Esophagus (tissue), 2 donors: Measurements from ENCODE around the gene IL5. TPM values are rescaled to one million over a fixed set of nuclear protein-coding genes. Genes with fewer than 3 reads are reported as not detected.
"Not testable (repeated sequence)": the region's sequence is repeated elsewhere in the genome, so short reads cannot be mapped to it uniquely, and the experiment has no call there.

Experiments used
- H3K27ac ChIP-seq, 2 donors: one replicate each; pipeline ENCODE4 v1.5.1; 2013; ENCODE audit warnings: low read depth in 2 of 2, mild to moderate bottlenecking in 2 of 2, inconsistent platforms in 1 of 2, low read length in 1 of 2, moderate library complexity in 1 of 2
- H3K27me3 ChIP-seq, 2 donors: one replicate each; pipeline ENCODE4 v1.6.1; 2013; ENCODE audit warnings: low read length in 2 of 2, control low read depth in 1 of 2, mild to moderate bottlenecking in 1 of 2; ENCODE audit not compliant: insufficient read depth in 2 of 2, control insufficient read depth in 1 of 2
- H3K36me3 ChIP-seq, 2 donors: one replicate each; pipeline ENCODE4 v1.6.1; 2013; ENCODE audit warnings: low read length in 1 of 2; ENCODE audit not compliant: control insufficient read depth in 2 of 2, insufficient read depth in 2 of 2
- H3K4me1 ChIP-seq, 2 donors: one replicate each; pipeline ENCODE4 v1.6.1; 2013; ENCODE audit warnings: low read length in 1 of 2; ENCODE audit not compliant: control insufficient read depth in 2 of 2, insufficient read depth in 2 of 2
- H3K4me3 ChIP-seq, 2 donors: one replicate each; pipeline ENCODE4 v1.5.1; 2013; ENCODE audit warnings: low read length in 2 of 2, mild to moderate bottlenecking in 2 of 2, low read depth in 1 of 2, moderate library complexity in 1 of 2
- H3K9me3 ChIP-seq, 2 donors: one replicate each; pipeline ENCODE4 v1.6.1; 2013; ENCODE audit warnings: mild to moderate bottlenecking in 2 of 2, low read depth in 1 of 2, low read length in 1 of 2, moderate library complexity in 1 of 2; ENCODE audit not compliant: control insufficient read depth in 2 of 2, insufficient read depth in 1 of 2
- WGBS, 2 donors: extraction: QIAGEN DNeasy Blood & Tissue Kit; methylation state at CpG; one replicate each; pipeline ENCODE4 v1.1.7; 2013; 5-methylcytosine and 5-hydroxymethylcytosine counted together
- polyA plus RNA-seq, 2 donors: library from polyadenylated mRNA; stranded (reverse); fragments of 200-250 nt; gene quantifications; one replicate each; pipeline ENCODE4 v1.2.3, GENCODE V29; 2013
- donor health status: healthy with polysubstance abuse.
- donor health status: Bipolar disorder and iron deficiency.

The IL5 gene
- polyA plus RNA-seq = not detected

DNA sequence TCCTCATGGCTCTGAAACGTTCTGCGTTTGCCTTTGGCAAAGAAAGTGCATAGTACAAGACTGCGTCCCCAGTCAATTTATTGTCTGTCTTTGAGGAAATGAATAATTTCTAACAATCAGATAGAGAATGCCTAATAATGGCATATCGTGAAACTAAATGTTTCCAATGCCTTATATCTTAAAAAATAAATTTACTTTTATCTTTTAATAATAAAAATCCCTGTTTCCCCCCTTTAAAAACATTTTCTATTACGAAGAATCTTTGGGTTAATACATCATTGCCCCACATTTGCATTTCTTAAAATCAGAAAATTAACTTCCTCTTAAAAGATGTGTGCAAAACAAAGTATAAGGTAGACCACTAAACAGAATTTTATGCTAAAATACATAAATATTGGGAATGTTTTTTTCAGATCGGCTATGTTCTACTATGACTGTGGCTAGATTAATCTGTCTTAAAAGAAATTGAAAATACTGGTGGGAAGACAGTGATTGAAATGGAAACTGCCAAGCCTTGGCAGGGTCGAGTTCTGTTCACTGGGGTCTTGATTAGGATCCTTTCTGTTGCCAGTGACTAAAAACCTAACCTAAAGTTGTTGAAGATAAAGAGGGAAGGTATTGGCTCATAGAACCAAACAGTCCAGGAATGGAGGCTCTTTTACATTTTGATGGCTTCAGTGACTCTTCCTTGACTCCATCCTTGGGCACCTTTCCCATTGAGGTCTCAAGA, at the start of gene IL5:
TSS of gene IL5 (minus strand) at position 51 of the 730 bp plus-strand sequence. CDS start at position 7, 44 bp downstream.
- no peaks in the 10 kb centered on the region for H3K9me3 ChIP-seq
- H3K36me3 ChIP-seq = no peaks in the 10 kb centered on the region
- WGBS, 2 donors = 76 to 81% methylated on average over 7 of the region's 7 CpGs
- H3K27ac ChIP-seq = no peak within 1 kb of the TSS
- H3K27me3 ChIP-seq = no peaks in the 10 kb centered on the region
- no peak within 1 kb of the TSS for H3K4me3 ChIP-seq
- no peaks in the 10 kb centered on the region for H3K4me1 ChIP-seq

DNA sequence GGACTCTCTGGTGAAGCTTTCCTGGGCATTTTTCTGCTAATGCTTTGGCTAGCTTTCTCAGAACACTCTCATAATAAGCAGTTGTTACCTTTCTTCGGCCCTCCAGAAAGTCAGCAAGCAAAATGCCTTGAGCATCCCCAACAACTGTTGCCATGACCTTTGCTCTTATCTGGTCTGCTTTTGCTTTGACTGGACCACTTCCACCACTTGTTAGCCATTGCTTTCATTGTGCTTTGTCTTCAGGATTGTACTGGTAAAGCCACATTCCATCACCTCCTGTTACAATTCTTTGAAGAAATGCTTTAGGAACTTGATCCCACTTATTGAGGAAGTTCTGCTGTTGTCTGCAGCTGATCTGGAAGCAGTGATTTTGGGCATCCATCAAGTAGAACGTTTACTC, 49.2 kb upstream of the IL5 start:
- 68 to 74% methylated on average over 2 of the region's 2 CpGs for WGBS, 2 donors
- H3K36me3 ChIP-seq = peaks cover 3 to 12% of the 10 kb centered on the region in 2 donors

DNA sequence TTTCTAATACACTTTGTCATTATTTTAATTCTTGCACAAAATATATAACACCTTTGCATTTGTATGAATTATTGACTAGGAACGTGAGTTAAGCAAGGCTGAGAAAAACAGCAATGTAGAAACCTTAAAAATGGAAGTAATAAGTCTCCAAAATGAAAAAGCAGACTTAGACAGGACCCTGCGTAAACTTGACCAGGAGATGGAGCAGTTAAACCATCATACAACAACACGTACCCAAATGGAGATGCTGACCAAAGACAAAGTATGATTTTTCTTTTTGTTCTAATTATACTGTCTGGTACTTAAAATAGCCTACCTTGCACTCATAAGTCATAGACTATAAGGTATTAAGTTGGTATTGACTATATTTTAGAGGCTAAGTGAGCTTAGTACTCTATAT, 47.8 kb upstream of the IL5 start:
- 87 to 89% methylated on average over 3 of the region's 3 CpGs for WGBS, 2 donors
- Histone ChIP-seq H3K36me3 (peaks cover 2 to 6% of the 10 kb centered on the region in 2 donors), H3K27ac (no peak overlapping the region), H3K4me1 (no peaks in the 10 kb centered on the region), H3K9me3 (no peaks in the 10 kb centered on the region), H3K4me3 (no peak overlapping the region), H3K27me3 (no peaks in the 10 kb centered on the region)

More for the DNA sequence above, 49.2 kb upstream of the IL5 start:
- no peaks in the 10 kb centered on the region for H3K4me1 ChIP-seq
- no peak overlapping the region for H3K4me3 ChIP-seq
- H3K27me3 ChIP-seq = no peaks in the 10 kb centered on the region
- H3K9me3 ChIP-seq = no peaks in the 10 kb centered on the region
- H3K27ac ChIP-seq = no peak overlapping the region

DNA sequence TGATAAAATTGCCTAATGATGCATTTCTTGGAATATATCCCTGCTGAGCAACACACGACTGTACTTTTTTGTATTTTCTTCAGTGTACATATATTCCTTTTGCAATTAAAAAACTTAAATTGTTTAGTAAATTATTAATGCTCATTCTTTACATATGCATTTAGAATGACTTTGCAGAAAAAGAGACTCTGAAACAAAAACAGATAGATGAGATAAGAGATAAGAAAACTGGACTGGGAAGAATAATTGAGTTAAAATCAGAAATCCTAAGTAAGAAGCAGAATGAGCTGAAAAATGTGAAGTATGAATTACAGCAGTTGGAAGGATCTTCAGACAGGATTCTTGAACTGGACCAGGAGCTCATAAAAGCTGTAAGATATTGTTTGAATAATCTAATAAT, 46.1 kb upstream of the IL5 start:
- Histone ChIP-seq H3K4me1 (no peaks in the 10 kb centered on the region), H3K4me3 (no peak overlapping the region), H3K27me3 (no peaks in the 10 kb centered on the region), H3K27ac (no peak overlapping the region), H3K36me3 (peaks cover 2 to 6% of the 10 kb centered on the region in 2 donors), H3K9me3 (no peaks in the 10 kb centered on the region)
- WGBS, 2 donors = 90 to 95% methylated on average over 1 of the region's 1 CpG

DNA sequence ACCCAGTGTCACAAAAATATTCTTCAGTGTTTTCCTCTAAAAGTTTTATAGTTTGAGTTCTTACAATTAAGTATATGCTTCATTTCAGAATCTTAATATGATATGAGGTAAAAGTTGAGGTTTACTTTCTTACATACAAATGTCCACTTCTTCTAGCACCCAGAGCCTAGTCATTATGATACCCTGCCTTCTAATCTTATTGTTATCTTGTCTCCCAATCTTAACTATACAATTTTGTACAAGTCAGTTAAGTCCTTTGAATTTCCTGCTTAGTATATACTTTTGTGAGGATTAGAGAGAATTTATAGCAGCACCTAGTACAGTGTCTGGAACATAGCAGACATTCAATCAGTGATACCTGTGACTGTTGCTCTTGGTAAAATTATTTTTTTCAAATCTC, 42.7 kb upstream of the IL5 start:
- Histone ChIP-seq H3K27ac (no peak overlapping the region), H3K4me1 (no peaks in the 10 kb centered on the region), H3K4me3 (no peak overlapping the region), H3K9me3 (no peaks in the 10 kb centered on the region), H3K27me3 (no peaks in the 10 kb centered on the region), H3K36me3 (peaks cover 0 to 2% of the 10 kb centered on the region in 2 donors)

DNA sequence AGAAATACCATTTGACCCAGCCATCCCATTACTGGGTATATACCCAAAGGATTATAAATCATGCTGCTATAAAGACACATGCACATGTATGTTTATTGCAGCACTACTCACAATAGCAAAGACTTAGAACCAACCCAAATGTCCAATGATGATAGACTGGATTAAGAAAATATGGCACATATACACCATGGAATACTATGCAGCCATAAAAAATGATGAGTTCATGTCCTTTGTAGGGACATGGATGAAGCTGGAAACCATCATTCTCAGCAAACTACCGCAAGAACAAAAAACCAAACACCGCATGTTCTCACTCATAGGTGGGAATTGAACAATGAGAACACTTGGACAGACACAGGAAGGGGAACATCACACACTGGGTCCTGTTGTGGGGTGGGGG, 41.2 kb upstream of the IL5 start:
- not testable (repeated sequence) for H3K9me3 ChIP-seq, H3K4me1 ChIP-seq, H3K27ac ChIP-seq, H3K4me3 ChIP-seq, H3K27me3 ChIP-seq, H3K36me3 ChIP-seq
- 89 to 100% methylated on average over 1 to 2 of the region's 2 CpGs for WGBS, 2 donors

DNA sequence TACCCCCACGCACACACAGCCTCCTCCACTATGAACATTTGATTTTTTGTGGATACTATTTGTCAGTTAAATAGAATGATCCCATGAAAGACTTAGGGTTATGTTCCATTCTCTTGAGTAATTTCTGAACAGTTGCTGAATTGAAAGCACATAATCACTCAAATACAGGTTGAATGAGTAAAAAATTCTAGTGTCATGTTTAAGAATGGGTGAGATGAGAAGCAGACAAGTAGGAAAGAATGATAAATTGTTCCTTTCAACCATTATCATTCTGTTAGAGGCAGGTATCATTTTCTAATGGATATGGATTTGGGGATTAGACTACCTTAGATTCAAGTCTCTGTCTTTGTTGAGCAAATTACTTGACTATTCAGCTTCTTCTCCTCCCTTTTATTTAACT, 32.8 kb upstream of the IL5 start:
- Histone ChIP-seq H3K27me3 (no peaks in the 10 kb centered on the region), H3K4me3 (no peak overlapping the region), H3K36me3 (peaks cover 0 to 6% of the 10 kb centered on the region in 2 donors), H3K4me1 (no peaks in the 10 kb centered on the region), H3K27ac (no peak overlapping the region), H3K9me3 (no peaks in the 10 kb centered on the region)
- 96 to 100% methylated on average over 1 of the region's 1 CpG for WGBS, 2 donors

DNA sequence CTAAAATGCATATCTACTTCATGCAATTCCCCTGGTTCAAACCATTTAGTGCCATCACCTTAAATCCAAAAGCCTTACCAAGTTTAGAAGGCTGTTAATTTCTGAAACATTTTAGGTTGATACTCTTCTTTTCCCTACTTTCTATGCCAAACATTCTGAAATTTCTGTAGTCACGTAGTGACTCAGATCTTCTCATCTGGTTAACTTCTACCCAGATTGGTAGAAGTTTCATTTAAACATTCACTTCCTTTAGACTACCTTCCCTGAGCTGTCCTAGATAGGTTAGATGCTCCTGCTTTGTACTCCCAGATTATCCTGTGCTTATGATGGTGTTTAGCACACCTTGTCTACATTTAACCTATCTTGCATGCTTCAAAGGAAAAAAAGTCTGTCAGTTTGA, 23.3 kb upstream of the IL5 start:
- Histone ChIP-seq H3K27ac (no peak overlapping the region), H3K9me3 (no peaks in the 10 kb centered on the region), H3K36me3 (peaks cover 3 to 10% of the 10 kb centered on the region in 2 donors), H3K27me3 (no peaks in the 10 kb centered on the region), H3K4me3 (no peak overlapping the region), H3K4me1 (no peaks in the 10 kb centered on the region)
- WGBS, 2 donors = 94 to 95% methylated on average over 1 of the region's 1 CpG

DNA sequence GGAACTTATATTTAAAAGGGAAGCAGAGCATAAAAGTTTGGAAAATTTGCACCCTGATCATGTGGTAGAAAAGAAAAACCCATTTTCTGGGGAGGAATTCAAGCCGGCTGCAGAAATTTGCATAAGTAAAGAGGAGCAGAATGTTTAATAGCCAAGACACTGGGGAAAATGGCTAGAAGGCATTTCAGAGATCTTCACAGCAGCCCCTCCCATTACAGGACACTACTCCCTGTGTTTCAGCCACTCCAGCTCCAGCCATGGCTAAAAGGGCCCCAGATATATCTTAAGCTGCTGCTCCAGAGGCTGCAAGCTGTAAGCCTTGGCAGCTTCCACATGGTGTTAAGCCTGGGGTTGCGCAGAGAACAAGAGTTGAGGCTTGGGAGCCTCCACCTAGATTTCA, 21.2 kb upstream of the IL5 start:
- 96 to 97% methylated on average over 2 of the region's 2 CpGs for WGBS, 2 donors
- H3K4me3 ChIP-seq, H3K36me3 ChIP-seq, H3K27me3 ChIP-seq, H3K9me3 ChIP-seq, H3K4me1 ChIP-seq, H3K27ac ChIP-seq: not testable (repeated sequence)

DNA sequence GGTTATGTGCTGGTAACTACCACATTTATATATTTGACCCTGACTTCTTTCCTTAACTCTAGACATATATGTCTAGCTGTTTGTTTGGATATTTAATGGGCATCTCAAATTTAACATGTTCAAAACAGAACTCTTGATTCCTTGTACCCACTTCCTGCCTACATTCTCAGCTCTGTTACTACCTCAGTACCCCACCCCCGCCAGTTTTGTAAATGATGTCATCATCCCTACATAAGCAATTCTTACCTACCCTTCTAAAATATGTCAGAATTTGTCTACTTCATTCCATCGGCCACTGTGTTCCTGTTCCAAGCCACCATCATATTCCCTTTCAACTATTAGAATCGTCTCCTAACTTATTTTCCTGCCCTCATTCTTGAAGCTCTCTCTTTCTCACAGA, 18.3 kb upstream of the IL5 start:
- Histone ChIP-seq H3K9me3 (no peaks in the 10 kb centered on the region), H3K4me3 (no peak overlapping the region), H3K36me3 (peaks cover 3 to 10% of the 10 kb centered on the region in 2 donors), H3K4me1 (peaks cover 0 to 4% of the 10 kb centered on the region in 2 donors), H3K27me3 (no peaks in the 10 kb centered on the region), H3K27ac (no peak overlapping the region)
- WGBS, 2 donors = 98 to 99% methylated on average over 3 of the region's 3 CpGs
